Heart left ventricle (tissue), 13 donors: Measurements from ENCODE around the gene BRD8.

ENCODE experiments used
- POLR2A ChIP-seq, 2 donors: fragments of 450-650 bp; IDR thresholded peaks; one replicate each; pipeline ENCODE4 v1.6.1; 2017; ENCODE audit warnings: antibody characterized with exemption in 2 of 2, mild to moderate bottlenecking in 2 of 2, moderate library complexity in 2 of 2
- TF ChIP-seq, protein P1 (sequence below), 12 donors: fragments of 200-600 bp; sonication (generic) in 4 of 12; IDR thresholded peaks; one replicate each; pipeline versions ENCODE4 v1.5.0 to v1.8.0; 2018 to 2022; ENCODE audit warnings: antibody characterized with exemption in 12 of 12, mild to moderate bottlenecking in 5 of 12
- donor health status: ischemic (EF 13 %, LVEDD 7.1; RV severe dilation, severe dysfunction).
- donor health status: DM: no; HTN: yes; CAD: no.
- donor health status: DM: no; HTN: no; CAD: no.
- donor health status: ischemic (EF 25% LVEDD 6.9; RV normal size, moderate dysfunction).
- donor health status: ischemic (EF 25% LVEDD 5.7; RV mildly dilated, moderate dysfunction).
- donor health status: ischemic (EF 35%, LVEDD 5.7; RV mildly dilated, moderate dysfunction).
- donor health status: nonischemic (EF 11% LVEDD 7.7; RV severe dilation, severe dysfunction).
- donor health status: DM: yes; HTN: yes; CAD: no.
- donor health status: PGD.
- donor health status: ischemic (EF 29% LVEDD 5.4; RV normal size, mild dysfunction).
- donor health status: nonischemic (EF 23%, LVEDD 6.1; RV moderate dilation, normal function).

DNA sequence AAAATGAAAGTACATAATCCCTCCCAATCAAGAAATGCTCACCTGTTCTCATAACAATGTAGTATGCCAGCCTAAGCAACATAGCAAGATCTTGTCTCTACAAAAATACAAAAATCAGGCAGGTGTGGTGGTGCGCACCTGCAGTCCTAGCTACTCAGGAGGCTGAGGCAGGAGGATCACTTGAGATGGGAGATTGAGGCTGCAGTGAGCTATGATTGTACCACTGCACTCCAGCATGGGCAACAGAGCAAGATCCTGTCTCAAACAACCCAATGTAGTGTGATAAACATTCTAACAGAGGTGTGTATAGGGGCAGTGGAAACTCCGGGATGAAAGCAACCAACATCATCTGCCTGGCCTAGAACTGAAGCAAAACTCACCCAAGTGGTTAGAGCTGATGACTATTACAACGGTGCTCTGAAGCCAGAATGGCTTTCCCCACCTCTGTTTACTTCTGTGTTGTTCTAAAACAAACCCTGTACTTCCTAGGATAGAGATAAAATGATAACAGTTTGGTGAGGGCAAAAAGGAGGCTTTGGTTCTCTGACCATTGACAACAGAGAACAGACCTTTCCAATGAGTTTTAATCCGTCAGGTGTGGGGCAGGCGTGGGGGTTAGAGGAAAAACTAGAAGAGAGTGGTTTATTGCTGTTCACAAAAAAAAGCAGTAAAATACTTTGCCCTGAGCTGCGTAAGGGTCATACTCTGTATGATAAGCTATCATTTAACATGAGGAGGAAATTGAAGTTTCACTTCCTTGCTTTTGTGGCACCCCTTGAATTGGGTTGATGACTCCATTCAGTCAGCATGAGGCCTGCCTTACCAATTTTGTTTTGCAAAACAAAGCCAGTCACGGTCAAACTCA is 75.7 kb downstream of the BRD8 start:
- TF ChIP-seq, protein P1, sequence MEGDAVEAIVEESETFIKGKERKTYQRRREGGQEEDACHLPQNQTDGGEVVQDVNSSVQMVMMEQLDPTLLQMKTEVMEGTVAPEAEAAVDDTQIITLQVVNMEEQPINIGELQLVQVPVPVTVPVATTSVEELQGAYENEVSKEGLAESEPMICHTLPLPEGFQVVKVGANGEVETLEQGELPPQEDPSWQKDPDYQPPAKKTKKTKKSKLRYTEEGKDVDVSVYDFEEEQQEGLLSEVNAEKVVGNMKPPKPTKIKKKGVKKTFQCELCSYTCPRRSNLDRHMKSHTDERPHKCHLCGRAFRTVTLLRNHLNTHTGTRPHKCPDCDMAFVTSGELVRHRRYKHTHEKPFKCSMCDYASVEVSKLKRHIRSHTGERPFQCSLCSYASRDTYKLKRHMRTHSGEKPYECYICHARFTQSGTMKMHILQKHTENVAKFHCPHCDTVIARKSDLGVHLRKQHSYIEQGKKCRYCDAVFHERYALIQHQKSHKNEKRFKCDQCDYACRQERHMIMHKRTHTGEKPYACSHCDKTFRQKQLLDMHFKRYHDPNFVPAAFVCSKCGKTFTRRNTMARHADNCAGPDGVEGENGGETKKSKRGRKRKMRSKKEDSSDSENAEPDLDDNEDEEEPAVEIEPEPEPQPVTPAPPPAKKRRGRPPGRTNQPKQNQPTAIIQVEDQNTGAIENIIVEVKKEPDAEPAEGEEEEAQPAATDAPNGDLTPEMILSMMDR (IDR thresholded peaks at IDR 0.05) = no peak
- TF ChIP-seq POLR2A (IDR thresholded peaks at IDR 0.05) = no peak
